Epithelial cell of proximal tubule (primary cell): ENCODE measurements around the gene YAF2. TPM values are rescaled to one million over a fixed set of nuclear protein-coding genes. Genes with fewer than 3 reads are reported as not detected.

Source experiments
- DNase-seq: peaks from one replicate; pipeline ENCODE4 v3.0.0-alpha.2; 2011; ENCODE audit warnings: low read depth
- H3K4me3 ChIP-seq: 2 replicates; pipeline ENCODE4 v1.5.1; 2011; ENCODE audit warnings: low read depth, mild to moderate bottlenecking, low read length
- total RNA-seq: library from RNA; depleted of rRNA; stranded (reverse); fragments of >200 nt; gene quantifications from 2 replicates; pipeline ENCODE4 v1.2.3, GENCODE V29; 2015
- TF ChIP-seq, protein P1 (sequence below): conservative IDR thresholded peaks from 2 replicates; pipeline ENCODE4 v1.5.1; 2012; ENCODE audit warnings: low read depth, mild to moderate bottlenecking, low read length

YAF2 gene
- total RNA-seq, 1 donor from 2014 or later = 9.3 TPM

DNA sequence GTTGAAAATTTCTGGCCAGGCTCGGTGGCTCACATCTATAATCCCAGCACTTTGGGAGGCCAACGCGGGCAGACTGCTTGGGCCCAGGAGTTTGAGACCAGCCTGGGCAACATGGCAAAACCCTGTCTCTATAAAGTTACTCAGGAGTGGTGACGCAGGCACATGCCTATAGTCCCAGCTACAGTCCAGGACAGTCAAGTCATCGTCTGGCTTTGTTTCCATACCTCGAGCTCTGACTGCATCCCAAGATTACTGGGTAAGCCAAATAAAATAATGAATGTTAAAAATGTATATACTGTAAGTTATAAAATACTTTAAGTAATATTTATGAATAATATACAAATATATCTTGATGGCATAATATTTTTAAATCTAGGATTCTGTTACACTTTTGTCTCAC, 70.3 kb downstream of the YAF2 start:
- DNase-seq = no peak
- TF ChIP-seq, protein P1, sequence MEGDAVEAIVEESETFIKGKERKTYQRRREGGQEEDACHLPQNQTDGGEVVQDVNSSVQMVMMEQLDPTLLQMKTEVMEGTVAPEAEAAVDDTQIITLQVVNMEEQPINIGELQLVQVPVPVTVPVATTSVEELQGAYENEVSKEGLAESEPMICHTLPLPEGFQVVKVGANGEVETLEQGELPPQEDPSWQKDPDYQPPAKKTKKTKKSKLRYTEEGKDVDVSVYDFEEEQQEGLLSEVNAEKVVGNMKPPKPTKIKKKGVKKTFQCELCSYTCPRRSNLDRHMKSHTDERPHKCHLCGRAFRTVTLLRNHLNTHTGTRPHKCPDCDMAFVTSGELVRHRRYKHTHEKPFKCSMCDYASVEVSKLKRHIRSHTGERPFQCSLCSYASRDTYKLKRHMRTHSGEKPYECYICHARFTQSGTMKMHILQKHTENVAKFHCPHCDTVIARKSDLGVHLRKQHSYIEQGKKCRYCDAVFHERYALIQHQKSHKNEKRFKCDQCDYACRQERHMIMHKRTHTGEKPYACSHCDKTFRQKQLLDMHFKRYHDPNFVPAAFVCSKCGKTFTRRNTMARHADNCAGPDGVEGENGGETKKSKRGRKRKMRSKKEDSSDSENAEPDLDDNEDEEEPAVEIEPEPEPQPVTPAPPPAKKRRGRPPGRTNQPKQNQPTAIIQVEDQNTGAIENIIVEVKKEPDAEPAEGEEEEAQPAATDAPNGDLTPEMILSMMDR = no peak
- H3K4me3 ChIP-seq = no peak overlapping the region

DNA sequence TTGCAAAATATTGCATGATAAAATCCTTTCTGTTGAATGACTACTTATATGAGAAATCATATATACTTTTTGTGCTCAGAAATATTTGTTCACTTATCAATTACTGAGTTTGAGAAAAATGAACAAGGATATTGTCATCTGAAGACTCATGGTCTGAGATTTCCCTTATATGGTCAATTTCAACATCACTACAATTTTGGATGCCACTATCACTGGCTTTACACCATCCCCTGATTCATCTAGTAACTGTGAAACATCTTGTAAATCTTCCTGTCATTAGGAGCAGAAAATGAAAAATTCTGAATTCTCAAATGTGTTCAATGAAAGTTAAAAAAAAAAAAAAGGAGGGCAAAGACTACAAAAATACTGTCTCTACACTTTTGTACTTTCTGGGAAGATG, 71.5 kb downstream of the YAF2 start:
- H3K4me3 ChIP-seq = no peak overlapping the region
- TF ChIP-seq, protein P1 = no peak
- DNase-seq = no peak

DNA sequence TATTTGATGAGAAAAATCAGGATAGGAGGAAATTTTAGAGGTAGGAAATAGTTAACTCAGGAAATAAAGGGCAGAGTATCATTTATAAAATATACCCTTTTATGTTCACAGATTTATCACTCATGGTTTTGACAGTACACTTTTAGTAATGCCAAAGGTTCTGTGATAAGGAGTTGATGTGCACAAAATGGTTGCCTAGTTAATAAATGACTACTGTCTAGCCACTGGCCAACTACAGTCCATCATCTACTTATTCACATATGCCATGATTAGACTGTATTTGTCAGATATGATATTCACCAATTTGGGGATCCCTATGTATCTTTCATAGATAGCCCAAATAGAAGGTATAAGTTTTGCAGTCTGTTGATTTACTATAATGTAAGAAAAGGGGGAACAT, 74.1 kb downstream of the YAF2 start:
- H3K4me3 ChIP-seq = no peak overlapping the region
- DNase-seq = no peak
- TF ChIP-seq, protein P1 = no peak

DNA sequence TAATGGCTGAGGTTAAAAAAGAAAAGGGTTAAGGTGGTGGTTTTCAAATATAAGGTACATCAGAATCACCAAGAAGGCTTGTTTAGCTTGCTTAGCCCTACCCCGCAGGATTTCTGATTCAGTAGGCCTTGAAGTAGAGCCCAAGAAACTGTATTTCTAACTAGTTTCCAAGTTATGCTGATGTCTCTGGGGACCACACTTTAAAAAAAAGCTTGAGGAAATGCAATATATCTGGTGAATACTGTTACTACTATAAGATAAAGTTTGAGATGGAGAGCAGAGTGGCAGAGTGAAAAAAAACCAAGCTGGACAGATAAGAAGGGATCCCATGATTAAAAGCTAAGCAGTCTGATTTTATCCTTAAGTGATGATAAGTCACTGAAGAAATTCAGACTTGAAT, 75.1 kb downstream of the YAF2 start:
- TF ChIP-seq, protein P1 = no peak
- DNase-seq = no peak
- no peak overlapping the region for H3K4me3 ChIP-seq

DNA sequence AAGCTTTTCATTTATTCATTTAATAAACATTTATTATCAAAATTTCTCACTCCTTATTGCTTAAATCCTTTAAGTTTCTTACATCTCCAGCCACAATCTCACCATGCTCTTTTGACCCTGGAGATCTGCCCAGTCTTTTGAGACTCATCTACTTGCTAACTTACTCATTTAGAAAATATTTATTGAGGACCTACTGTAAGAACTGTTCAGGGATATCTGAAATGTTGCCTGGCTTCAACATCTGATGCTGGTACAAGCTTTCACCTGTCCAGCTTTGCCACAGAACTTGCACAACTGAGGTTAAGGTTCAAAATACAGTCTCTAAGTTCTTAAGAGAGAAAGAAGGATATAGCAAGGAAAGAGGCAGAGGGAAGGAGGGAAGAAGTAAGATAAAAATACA, 75.9 kb downstream of the YAF2 start:
- no peak overlapping the region for H3K4me3 ChIP-seq
- DNase-seq = no peak
- TF ChIP-seq, protein P1 = no peak

DNA sequence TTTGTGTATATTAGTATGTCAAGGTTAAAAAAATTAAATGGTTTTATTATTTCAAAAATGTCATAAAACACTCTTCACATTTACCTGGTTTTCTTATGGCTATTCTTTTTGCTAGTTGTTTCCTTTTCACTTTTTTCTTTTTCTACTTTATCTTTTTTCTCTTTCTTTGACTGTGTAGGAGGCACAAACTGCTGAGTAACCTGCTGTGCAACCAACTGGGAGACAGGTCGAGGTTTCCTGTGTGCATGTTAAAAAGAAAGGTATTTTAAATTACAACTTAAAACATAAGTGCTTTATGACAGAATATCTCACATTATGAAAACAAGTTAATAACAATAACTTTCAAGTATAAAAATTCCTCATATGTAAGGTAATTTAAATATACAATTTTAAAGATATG, 76.5 kb downstream of the YAF2 start:
- TF ChIP-seq, protein P1 = no peak
- DNase-seq = no peak
- H3K4me3 ChIP-seq = no peak overlapping the region

DNA sequence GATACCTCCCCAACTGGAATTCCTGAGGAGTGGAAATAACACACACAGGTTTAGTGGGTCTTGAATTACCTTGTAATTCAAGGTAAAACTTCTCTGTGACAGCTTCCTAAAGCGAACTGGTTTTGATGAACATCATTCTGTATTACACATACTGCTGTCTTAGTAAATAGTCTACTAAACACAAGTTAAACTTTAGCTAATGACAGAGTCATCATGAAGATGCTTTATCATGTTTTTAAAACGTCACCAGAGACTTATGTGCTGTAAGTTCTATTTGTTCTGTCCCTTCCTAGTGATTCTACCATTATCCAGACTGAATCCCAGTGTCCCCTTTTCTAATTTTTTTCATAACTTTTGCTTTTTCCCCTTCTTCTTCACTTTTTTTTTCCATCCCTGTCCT, 81.8 kb downstream of the YAF2 start:
- peak; percentile 72 for DNase-seq
- no peak overlapping the region for H3K4me3 ChIP-seq
- TF ChIP-seq, protein P1 = no peak
